HepG2 (cell line): ENCODE data around the gene OVCH1. TPM values are rescaled to one million over a fixed set of nuclear protein-coding genes. Genes with fewer than 3 reads are reported as not detected.

Experiments
- AHDC1 ChIP-seq: sonication (generic); formaldehyde crosslinking; IDR thresholded peaks from 2 replicates; pipeline ENCODE4 v1.5.1; 2020; ENCODE audit warnings: mild to moderate bottlenecking, missing genetic modification reagents, borderline replicate concordance
- ATF7-NPFF ChIP-seq: sonication (generic); formaldehyde crosslinking; IDR thresholded peaks from 2 replicates; pipeline ENCODE4 v1.8.1; 2023; ENCODE audit warnings: mild to moderate bottlenecking, low read depth, missing genetic modification reagents, moderate library complexity
- BCL6 ChIP-seq: IDR thresholded peaks from 2 replicates; pipeline ENCODE4 v1.6.1; 2016; ENCODE audit warnings: missing genetic modification reagents, missing compliant biosample characterization
- GATAD2A ChIP-seq: IDR thresholded peaks from 2 replicates; pipeline ENCODE4 v1.6.1; 2016
- MED1 ChIP-seq: sonication (generic); formaldehyde crosslinking; IDR thresholded peaks from 2 replicates; pipeline ENCODE4 v1.4.0; 2020; ENCODE audit warnings: missing genetic modification reagents
- NR2F2 ChIP-seq: IDR thresholded peaks from 2 replicates; pipeline ENCODE4 v1.6.1; 2012; ENCODE audit warnings: low read depth, inconsistent platforms, borderline replicate concordance
- PCBP1 ChIP-seq: fragments of 200-400 bp; formaldehyde crosslinking; IDR thresholded peaks from 2 replicates; pipeline ENCODE4 v1.6.1; 2017; ENCODE audit warnings: mild to moderate bottlenecking, low read depth, low read length, borderline replicate concordance
- ZBTB21 ChIP-seq: sonication (generic); formaldehyde crosslinking; IDR thresholded peaks from 2 replicates; pipeline ENCODE4 v1.4.0; 2020; ENCODE audit warnings: missing genetic modification reagents
- polyA plus RNA-seq, 8 experiments: library from polyadenylated mRNA; depleted of rRNA in 3 of 8; stranded (reverse) in 7 of 8; unstranded in 1 of 8; fragments of >200 nt; fragmentation: Illumina TruSeq in 4 of 8; extraction: Trizol in 4 of 8; gene quantifications; 2 replicates each; pipeline versions ENCODE4 v1.2.1 to v1.2.3, GENCODE V29; 2011 to 2016; ENCODE audit warnings: low read depth in 4 of 8, missing spikeins in 1 of 8, mixed read lengths in 1 of 8; ENCODE audit not compliant: insufficient read depth in 1 of 8
- total RNA-seq, 5 experiments: library from RNA; depleted of rRNA; stranded (reverse); fragments of >200 nt; fragmentation: Illumina TruSeq; extraction: Trizol; gene quantifications; 2 replicates each; pipeline ENCODE4 v1.2.3, GENCODE V29; 2016; ENCODE audit warnings: low read depth in 1 of 5
- TF ChIP-seq, protein P1 (sequence below): sonication (generic); formaldehyde crosslinking; IDR thresholded peaks from 2 replicates; pipeline ENCODE4 v1.4.0; 2020; ENCODE audit warnings: mild to moderate bottlenecking, missing genetic modification reagents, borderline replicate concordance
- TF ChIP-seq, protein P2 (sequence below): sonication (generic); formaldehyde crosslinking; conservative IDR thresholded peaks from 2 replicates; pipeline ENCODE4 v1.4.0; 2020; ENCODE audit warnings: mild to moderate bottlenecking, missing genetic modification reagents, moderate library complexity
- TF ChIP-seq, protein P3 (sequence below): sonication (generic); formaldehyde crosslinking; IDR thresholded peaks from 2 replicates; pipeline ENCODE4 v1.4.0; 2020; ENCODE audit warnings: missing genetic modification reagents, low read depth, mild to moderate bottlenecking, borderline replicate concordance

Gene OVCH1
- total and polyA plus RNA-seq, 2 of the 13 experiments (the other 11 are each of a cell fraction or from before 2014, with no cell fraction given), result not detected

DNA sequence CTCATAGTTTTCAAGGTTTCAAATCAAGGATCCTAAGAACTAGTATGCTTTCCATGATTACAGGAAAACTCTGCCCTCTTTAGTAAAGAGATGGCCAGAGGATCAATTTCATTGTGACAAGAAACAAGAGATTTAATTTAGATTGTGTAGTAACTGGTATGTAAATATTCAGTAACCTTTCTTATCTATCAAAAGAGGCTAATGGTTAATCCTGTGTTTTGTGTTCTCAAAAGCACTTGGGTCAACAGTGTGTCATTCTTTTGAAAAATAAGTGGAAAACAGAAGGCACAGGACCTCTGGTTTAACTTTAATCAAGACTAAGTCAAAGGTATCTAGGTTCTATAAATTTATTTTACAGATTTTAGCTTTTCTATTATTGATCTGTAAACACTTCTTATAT lies 59.9 kb downstream of the OVCH1 start (continued):
- TF ChIP-seq, protein P1, sequence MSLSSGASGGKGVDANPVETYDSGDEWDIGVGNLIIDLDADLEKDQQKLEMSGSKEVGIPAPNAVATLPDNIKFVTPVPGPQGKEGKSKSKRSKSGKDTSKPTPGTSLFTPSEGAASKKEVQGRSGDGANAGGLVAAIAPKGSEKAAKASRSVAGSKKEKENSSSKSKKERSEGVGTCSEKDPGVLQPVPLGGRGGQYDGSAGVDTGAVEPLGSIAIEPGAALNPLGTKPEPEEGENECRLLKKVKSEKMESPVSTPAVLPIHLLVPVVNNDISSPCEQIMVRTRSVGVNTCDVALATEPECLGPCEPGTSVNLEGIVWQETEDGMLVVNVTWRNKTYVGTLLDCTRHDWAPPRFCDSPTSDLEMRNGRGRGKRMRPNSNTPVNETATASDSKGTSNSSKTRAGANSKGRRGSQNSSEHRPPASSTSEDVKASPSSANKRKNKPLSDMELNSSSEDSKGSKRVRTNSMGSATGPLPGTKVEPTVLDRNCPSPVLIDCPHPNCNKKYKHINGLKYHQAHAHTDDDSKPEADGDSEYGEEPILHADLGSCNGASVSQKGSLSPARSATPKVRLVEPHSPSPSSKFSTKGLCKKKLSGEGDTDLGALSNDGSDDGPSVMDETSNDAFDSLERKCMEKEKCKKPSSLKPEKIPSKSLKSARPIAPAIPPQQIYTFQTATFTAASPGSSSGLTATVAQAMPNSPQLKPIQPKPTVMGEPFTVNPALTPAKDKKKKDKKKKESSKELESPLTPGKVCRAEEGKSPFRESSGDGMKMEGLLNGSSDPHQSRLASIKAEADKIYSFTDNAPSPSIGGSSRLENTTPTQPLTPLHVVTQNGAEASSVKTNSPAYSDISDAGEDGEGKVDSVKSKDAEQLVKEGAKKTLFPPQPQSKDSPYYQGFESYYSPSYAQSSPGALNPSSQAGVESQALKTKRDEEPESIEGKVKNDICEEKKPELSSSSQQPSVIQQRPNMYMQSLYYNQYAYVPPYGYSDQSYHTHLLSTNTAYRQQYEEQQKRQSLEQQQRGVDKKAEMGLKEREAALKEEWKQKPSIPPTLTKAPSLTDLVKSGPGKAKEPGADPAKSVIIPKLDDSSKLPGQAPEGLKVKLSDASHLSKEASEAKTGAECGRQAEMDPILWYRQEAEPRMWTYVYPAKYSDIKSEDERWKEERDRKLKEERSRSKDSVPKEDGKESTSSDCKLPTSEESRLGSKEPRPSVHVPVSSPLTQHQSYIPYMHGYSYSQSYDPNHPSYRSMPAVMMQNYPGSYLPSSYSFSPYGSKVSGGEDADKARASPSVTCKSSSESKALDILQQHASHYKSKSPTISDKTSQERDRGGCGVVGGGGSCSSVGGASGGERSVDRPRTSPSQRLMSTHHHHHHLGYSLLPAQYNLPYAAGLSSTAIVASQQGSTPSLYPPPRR, result 0 out of 2 replicates have a peak, but pooled peaks have one; percentile 35
- TF ChIP-seq, protein P2, sequence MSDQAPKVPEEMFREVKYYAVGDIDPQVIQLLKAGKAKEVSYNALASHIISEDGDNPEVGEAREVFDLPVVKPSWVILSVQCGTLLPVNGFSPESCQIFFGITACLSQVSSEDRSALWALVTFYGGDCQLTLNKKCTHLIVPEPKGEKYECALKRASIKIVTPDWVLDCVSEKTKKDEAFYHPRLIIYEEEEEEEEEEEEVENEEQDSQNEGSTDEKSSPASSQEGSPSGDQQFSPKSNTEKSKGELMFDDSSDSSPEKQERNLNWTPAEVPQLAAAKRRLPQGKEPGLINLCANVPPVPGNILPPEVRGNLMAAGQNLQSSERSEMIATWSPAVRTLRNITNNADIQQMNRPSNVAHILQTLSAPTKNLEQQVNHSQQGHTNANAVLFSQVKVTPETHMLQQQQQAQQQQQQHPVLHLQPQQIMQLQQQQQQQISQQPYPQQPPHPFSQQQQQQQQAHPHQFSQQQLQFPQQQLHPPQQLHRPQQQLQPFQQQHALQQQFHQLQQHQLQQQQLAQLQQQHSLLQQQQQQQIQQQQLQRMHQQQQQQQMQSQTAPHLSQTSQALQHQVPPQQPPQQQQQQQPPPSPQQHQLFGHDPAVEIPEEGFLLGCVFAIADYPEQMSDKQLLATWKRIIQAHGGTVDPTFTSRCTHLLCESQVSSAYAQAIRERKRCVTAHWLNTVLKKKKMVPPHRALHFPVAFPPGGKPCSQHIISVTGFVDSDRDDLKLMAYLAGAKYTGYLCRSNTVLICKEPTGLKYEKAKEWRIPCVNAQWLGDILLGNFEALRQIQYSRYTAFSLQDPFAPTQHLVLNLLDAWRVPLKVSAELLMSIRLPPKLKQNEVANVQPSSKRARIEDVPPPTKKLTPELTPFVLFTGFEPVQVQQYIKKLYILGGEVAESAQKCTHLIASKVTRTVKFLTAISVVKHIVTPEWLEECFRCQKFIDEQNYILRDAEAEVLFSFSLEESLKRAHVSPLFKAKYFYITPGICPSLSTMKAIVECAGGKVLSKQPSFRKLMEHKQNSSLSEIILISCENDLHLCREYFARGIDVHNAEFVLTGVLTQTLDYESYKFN (CRISPR knock-in tag), result peak; percentile 80
- TF ChIP-seq AHDC1 (CRISPR knock-in tag), result peak; percentile 67; the same call in 1 of the 2 replicates
- 0 out of 2 replicates have a peak, but pooled peaks have one; percentile 22 for TF ChIP-seq MED1
- TF ChIP-seq PCBP1, result no peak
- TF ChIP-seq GATAD2A (CRISPR knock-in tag), result peak; percentile 50; the same call in 1 of the 2 replicates
- TF ChIP-seq ZBTB21 (CRISPR knock-in tag), result no peak
- TF ChIP-seq, protein P3, sequence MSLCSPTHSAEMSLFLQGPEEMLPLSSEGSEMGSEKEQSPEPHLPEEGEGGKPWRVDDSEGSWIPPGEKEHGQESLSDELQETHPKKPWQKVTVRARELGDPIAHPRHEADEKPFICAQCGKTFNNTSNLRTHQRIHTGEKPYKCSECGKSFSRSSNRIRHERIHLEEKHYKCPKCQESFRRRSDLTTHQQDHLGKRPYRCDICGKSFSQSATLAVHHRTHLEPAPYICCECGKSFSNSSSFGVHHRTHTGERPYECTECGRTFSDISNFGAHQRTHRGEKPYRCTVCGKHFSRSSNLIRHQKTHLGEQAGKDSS, result no peak
- 0 out of 2 replicates have a peak, but pooled peaks have one; percentile 24 for TF ChIP-seq NR2F2
- no peak for TF ChIP-seq ATF7-NPFF
- TF ChIP-seq BCL6 (CRISPR knock-in tag), result peak; percentile 34
